ENCODE data around the gene TMEM106C.

TMEM106C gene

GRCh38 chr12:48017921-48018617 is 54.7 kb downstream of the TMEM106C start:
- DNase-seq = no peak

All from retina (tissue), 1 donor.